D721Med (cell line): ENCODE data around the gene FLT4.

ENCODE experiments used
- DNase-seq: peaks from one replicate; pipeline ENCODE4 v3.0.0; 2011; ENCODE audit warnings: low spot score; ENCODE audit not compliant: insufficient read length
- FAIRE-seq: peaks from 2 replicates; lab custom pipeline; 2011; peaks lifted over from hg19 to GRCh38; lab: Jason Lieb, UNC
- CTCF ChIP-seq: IDR thresholded peaks from 2 replicates; pipeline ENCODE4 v1.5.1; 2012; ENCODE audit warnings: mild to moderate bottlenecking, control low read depth; ENCODE audit not compliant: insufficient read depth; ENCODE audit errors: missing control alignments

Gene FLT4

GRCh38 chr5:180644825-180645273, 4.6 kb downstream of the FLT4 start:
- TF ChIP-seq CTCF = no peak
- no peak for FAIRE-seq
- DNase-seq = no peak

GRCh38 chr5:180644129-180644824, 5.1 kb downstream of the FLT4 start:
- DNase-seq = peak; percentile 20
- no peak for FAIRE-seq
- TF ChIP-seq CTCF = no peak

- no peak for DNase-seq
- FAIRE-seq = no peak
- no peak for TF ChIP-seq CTCF
These were observed 6.1 kb downstream of the FLT4 start for GRCh38 chr5:180643191-180643851.

GRCh38 chr5:180642779-180643178, 6.6 kb downstream of the FLT4 start:
- TF ChIP-seq CTCF = no peak
- no peak for DNase-seq
- FAIRE-seq = no peak

- DNase-seq (no peak), FAIRE-seq (no peak)
- no peak for TF ChIP-seq CTCF
These were observed 7.1 kb downstream of the FLT4 start for GRCh38 chr5:180642181-180642775.

- TF ChIP-seq CTCF = no peak
- no peak for DNase-seq
- FAIRE-seq = no peak
These were observed 7.9 kb downstream of the FLT4 start for GRCh38 chr5:180641566-180641900.

- DNase-seq (no peak), FAIRE-seq (no peak)
- TF ChIP-seq CTCF = no peak
These were observed 8.4 kb downstream of the FLT4 start for GRCh38 chr5:180640861-180641565.
